ENCODE data around the gene SLC6A9. TPM values are rescaled to one million over a fixed set of nuclear protein-coding genes. Genes with fewer than 3 reads are reported as not detected.

Gene SLC6A9
- total RNA-seq, 2 experiments from 2014 or later = 8.2 to 21.8 TPM

DNA sequence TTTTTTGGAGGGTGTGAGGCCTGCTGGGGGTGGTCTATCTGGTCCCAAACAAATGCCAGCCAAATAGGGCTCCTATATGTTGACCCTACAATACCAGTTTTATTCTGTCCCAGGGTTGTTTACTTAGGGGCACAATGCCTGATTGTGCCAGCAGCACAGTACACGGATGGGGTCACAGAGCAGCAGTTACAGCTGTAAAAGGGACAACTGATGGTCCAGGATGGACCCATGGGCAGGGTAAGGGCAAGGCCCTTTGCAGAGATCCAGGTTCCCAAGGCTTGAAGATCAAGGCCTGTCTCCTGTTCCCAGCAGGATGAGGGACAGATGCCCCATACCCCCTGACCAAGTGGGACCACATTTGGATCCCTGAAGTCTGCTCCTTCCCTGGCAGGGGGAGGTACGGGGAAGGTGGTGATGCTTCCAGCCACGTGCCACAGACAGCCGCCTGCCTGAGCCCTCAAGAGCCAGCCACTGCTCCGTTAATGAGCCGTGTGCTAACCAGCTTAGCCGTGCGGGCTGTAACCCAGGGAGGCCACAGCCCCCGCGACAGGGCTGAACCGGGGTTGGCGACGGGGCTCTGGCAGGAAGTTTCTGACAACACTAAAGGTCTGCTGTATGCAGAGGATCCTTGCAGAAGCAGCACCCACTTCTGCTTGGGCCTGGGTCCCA is 18.2 kb downstream of the SLC6A9 start:
- CTCF ChIA-PET (ENCODE audit: unreplicated experiment) = no interaction called here
- no peak for TF ChIP-seq EZH2phosphoT487 (IDR thresholded peaks at IDR 0.05; ENCODE audit: borderline replicate concordance, low read depth, low read length)
- TF ChIP-seq, protein P1, sequence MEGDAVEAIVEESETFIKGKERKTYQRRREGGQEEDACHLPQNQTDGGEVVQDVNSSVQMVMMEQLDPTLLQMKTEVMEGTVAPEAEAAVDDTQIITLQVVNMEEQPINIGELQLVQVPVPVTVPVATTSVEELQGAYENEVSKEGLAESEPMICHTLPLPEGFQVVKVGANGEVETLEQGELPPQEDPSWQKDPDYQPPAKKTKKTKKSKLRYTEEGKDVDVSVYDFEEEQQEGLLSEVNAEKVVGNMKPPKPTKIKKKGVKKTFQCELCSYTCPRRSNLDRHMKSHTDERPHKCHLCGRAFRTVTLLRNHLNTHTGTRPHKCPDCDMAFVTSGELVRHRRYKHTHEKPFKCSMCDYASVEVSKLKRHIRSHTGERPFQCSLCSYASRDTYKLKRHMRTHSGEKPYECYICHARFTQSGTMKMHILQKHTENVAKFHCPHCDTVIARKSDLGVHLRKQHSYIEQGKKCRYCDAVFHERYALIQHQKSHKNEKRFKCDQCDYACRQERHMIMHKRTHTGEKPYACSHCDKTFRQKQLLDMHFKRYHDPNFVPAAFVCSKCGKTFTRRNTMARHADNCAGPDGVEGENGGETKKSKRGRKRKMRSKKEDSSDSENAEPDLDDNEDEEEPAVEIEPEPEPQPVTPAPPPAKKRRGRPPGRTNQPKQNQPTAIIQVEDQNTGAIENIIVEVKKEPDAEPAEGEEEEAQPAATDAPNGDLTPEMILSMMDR (conservative IDR thresholded peaks at IDR 0.05; ENCODE audit: low read length) = no peak
- intact Hi-C loops (cut with micrococcal nuclease; ENCODE audit: unreplicated experiment) = no loop called here

DNA sequence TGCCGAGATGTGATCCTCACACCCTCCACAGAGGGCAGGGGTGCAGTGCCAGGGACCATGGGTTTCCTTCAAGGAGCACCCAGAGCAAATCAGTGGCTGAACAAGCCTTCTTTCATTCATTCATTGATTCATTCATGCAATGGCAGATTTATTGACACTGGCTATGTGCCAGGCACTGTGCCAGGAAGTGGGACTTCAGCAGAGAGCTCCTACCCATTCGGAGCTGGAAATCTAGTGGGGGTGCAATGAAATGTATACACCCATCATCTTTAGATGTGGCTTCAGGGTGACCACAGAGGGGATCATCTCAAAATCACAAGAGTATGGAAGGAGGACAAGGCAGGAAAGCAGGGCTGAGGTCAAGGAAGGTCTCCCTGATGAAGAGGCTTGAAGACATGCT is 18.9 kb downstream of the SLC6A9 start:
- no peak overlapping the region for H3K4me3 ChIP-seq (ENCODE audit: low read depth, low read length, poor library complexity, severe bottlenecking)
- DNase-seq (ENCODE audit: low spot score) = no peak
- CTCF ChIA-PET (ENCODE audit: unreplicated experiment) = no interaction called here
- intact Hi-C loops (cut with micrococcal nuclease; ENCODE audit: unreplicated experiment) = no loop called here
- no peak overlapping the region for H2AFZ ChIP-seq (ENCODE audit: low read length)
- H3K27ac ChIP-seq (ENCODE audit: low read depth, low read length, poor library complexity, severe bottlenecking) = no peak overlapping the region
- no TSS peak for BruUV-seq (replicated peaks)
- TF ChIP-seq, protein P1 (conservative IDR thresholded peaks at IDR 0.05; ENCODE audit: low read length) = no peak
- TF ChIP-seq EZH2phosphoT487 (IDR thresholded peaks at IDR 0.05; ENCODE audit: borderline replicate concordance, low read depth, low read length) = no peak
- no peaks in the 10 kb centered on the region for H3K4me1 ChIP-seq (ENCODE audit: insufficient read depth, low read length, poor library complexity, severe bottlenecking)
- no peaks in the 10 kb centered on the region for H3K9me2 ChIP-seq (ENCODE audit: insufficient read depth, low read length)
- no peaks in the 10 kb centered on the region for H3K79me2 ChIP-seq (ENCODE audit: insufficient read depth, low read depth, low read length)
- H3K36me3 ChIP-seq (ENCODE audit: insufficient read depth, low read length) = no peaks in the 10 kb centered on the region
- POLR2A ChIA-PET = no interaction called here
- H4K20me1 ChIP-seq (ENCODE audit: insufficient read depth, low read length) = no peaks in the 10 kb centered on the region
- no peak overlapping the region for H3K4me2 ChIP-seq (ENCODE audit: low read length)
- no peaks in the 10 kb centered on the region for H3K9me3 ChIP-seq (ENCODE audit: low read length)

More for the DNA sequence above, 18.2 kb downstream of the SLC6A9 start:
- H3K4me1 ChIP-seq (ENCODE audit: insufficient read depth, low read length, poor library complexity, severe bottlenecking) = no peaks in the 10 kb centered on the region
- no peaks in the 10 kb centered on the region for H4K20me1 ChIP-seq (ENCODE audit: insufficient read depth, low read length)
- no peaks in the 10 kb centered on the region for H3K79me2 ChIP-seq (ENCODE audit: insufficient read depth, low read depth, low read length)
- no peak overlapping the region for H3K4me2 ChIP-seq (ENCODE audit: low read length)
- H3K27ac ChIP-seq (ENCODE audit: low read depth, low read length, poor library complexity, severe bottlenecking) = no peak overlapping the region
- no peaks in the 10 kb centered on the region for H3K36me3 ChIP-seq (ENCODE audit: insufficient read depth, low read length)
- H3K4me3 ChIP-seq (ENCODE audit: low read depth, low read length, poor library complexity, severe bottlenecking) = no peak overlapping the region
- no TSS peak for BruUV-seq (replicated peaks)
- H2AFZ ChIP-seq (ENCODE audit: low read length) = no peak overlapping the region
- no peaks in the 10 kb centered on the region for H3K9me2 ChIP-seq (ENCODE audit: insufficient read depth, low read length)
- POLR2A ChIA-PET = no interaction called here
- H3K9me3 ChIP-seq (ENCODE audit: low read length) = no peaks in the 10 kb centered on the region
- DNase-seq (ENCODE audit: low spot score) = no peak

DNA sequence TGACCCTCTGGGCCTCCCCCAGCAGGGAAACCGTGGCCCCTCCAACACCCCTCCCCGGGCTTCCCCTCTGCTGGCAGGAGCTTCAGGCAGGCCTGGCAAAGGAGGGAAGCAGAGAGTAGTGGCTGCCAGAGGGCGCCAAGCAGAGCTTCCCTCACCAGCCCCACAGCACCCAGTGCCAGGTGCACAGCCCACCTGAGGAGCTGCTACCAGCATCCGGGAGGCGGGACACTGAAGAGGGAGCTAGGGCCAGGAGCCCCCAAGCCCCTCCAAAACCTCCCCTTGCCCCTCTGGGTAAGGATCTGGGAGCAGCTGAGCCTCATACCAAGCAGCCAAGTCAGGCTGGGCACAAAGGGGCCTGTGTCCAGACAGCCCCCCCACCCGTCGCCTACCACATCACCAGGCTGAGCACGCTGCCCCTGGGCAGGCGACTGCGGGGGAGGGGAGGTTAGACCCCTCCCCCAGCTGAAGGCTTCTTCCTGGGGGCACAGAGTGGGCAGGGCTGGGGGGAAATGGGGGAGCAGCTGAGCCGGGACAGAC is 20.3 kb downstream of the SLC6A9 start:
- no peaks in the 10 kb centered on the region for H3K79me2 ChIP-seq (ENCODE audit: insufficient read depth, low read depth, low read length)
- no peak for DNase-seq (ENCODE audit: low spot score)
- POLR2A ChIA-PET = interaction anchor here (0.7 kb wide), 1 partner anchor 18 kb away, joined by 3 read pairs; no protein-coding TSS in a partner anchor
- H3K9me2 ChIP-seq (ENCODE audit: insufficient read depth, low read length) = no peaks in the 10 kb centered on the region
- H3K27ac ChIP-seq (ENCODE audit: low read depth, low read length, poor library complexity, severe bottlenecking) = no peak overlapping the region
- no peak overlapping the region for H2AFZ ChIP-seq (ENCODE audit: low read length)
- no peak overlapping the region for H3K4me3 ChIP-seq (ENCODE audit: low read depth, low read length, poor library complexity, severe bottlenecking)
- intact Hi-C loops (cut with micrococcal nuclease; ENCODE audit: unreplicated experiment) = no loop called here
- CTCF ChIA-PET (ENCODE audit: unreplicated experiment) = no interaction called here
- no peaks in the 10 kb centered on the region for H3K4me1 ChIP-seq (ENCODE audit: insufficient read depth, low read length, poor library complexity, severe bottlenecking)
- no peaks in the 10 kb centered on the region for H3K36me3 ChIP-seq (ENCODE audit: insufficient read depth, low read length)
- BruUV-seq (replicated peaks) = no TSS peak
- TF ChIP-seq, protein P1 (conservative IDR thresholded peaks at IDR 0.05; ENCODE audit: low read length) = no peak
- TF ChIP-seq EZH2phosphoT487 (IDR thresholded peaks at IDR 0.05; ENCODE audit: borderline replicate concordance, low read depth, low read length) = no peak
- H3K9me3 ChIP-seq (ENCODE audit: low read length) = no peaks in the 10 kb centered on the region
- H3K4me2 ChIP-seq (ENCODE audit: low read length) = no peak overlapping the region
- no peaks in the 10 kb centered on the region for H4K20me1 ChIP-seq (ENCODE audit: insufficient read depth, low read length)
